NCI-H2196 treated with DMSO at 0.1 percent for 48 hours (cell line): ENCODE results near the gene FAM184A.
"Not testable (repeated sequence)": the region's sequence is repeated elsewhere in the genome, so short reads cannot be mapped to it uniquely, and the experiment has no call there.

ENCODE experiments used
- DNase-seq: peaks from one replicate; lab custom pipeline; 2025; ENCODE audit not compliant: unreplicated experiment; lab: John Stamatoyannopoulos, UW

FAM184A gene

DNA sequence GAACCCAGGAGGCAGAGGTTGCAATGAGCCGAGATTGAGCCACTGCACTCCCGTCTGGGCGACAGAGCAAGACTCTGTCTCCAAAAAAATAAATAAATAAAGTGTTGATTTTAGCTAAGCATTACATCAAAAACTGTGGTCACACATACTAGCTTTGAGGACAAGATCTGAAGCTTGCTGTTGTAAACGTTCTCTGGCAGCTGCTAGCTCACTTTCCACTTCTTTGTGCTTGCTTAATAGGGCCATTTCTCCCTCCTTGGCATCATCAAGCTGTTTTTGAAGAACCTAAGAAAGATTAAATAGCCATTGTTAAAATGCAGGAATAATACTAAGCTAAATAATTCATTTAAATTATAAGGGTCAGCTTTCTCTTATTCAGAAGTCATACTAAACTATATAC, 55.7 kb downstream of the FAM184A start:
- DNase-seq, result no peak

DNA sequence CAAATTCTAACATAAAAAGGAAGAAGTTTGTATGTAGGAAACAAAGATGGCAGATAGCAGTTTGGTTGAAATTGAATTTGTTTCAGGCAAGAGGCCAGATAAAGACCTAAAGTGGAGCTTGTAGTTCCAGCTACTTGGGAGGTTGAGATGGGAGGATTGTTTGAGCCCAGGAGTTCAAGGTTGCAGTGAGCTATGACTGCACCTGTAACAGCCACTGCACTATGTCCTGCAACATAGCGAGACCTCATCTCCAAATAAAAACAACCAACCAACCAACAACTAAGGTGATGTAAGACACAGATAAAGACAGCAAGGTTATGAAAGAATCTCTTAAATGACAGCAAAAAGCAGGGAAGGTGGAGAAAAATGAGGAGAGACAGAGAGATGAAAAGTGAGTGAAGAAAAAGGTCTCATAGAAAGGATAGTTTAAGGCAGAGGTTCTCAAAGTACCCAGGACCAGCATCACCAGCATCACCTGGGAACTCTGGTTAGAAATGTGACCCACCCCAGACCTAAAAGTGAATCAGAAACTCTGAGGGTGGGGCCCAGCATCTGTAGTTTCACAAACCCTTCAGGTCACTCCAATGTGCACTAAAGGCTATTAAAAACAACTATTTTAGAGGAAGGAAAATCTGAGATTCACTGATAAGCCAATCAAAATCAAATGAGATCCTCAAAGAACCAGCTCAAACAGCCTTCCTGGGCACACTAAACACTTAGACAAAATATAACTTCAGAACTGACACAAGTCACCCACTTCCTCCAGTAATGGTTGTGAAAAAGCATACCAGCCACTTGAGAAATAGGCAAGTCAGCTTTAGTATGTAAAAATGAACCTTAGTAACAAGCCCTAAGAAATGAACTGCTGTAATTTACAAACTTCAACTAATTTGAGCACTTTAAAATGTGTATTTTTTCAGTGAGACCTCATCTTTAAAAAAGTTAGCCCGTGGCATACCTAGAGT, 57.6 kb downstream of the FAM184A start:
- DNase-seq, result no peak

DNA sequence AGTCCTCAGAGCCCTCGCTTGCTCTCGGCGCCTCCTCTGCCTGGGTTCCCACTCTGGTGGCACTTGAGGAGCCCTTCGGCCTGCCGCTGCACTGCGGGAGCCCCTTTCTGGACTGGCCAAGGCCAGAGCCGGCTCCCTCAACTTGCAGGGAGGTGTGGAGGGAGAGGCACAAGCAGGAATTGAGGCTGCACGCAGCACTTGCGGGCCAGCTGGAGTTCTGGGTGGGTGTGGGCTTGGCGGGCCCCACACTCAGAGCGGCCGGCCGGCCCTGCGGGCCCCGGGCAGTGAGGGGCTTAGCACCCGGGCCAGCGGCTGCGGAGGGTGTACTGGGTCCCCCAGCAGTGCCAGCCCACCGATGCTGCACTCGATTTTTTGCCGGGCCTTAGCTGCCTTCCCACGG, 63.3 kb downstream of the FAM184A start:
- not testable (repeated sequence) for DNase-seq

DNA sequence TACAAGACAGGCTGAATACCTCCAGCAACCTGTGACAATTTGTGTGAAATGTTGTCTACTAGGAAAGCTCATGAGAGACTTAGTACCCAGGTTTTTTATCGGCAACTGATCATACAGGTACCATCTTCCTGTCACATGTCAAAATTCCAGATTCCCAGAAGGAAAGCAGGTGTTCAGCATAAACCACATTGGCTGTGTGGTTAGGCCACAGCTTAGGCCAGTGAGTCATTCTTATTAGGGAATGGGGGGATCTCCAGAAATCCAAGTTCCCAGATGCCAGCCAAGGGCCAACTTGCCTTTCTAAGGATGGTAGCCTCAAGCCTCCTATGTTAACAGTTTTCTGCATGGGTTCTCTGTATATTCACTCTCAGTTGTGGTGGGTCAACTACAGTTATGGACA, 65.9 kb downstream of the FAM184A start:
- no peak for DNase-seq

DNA sequence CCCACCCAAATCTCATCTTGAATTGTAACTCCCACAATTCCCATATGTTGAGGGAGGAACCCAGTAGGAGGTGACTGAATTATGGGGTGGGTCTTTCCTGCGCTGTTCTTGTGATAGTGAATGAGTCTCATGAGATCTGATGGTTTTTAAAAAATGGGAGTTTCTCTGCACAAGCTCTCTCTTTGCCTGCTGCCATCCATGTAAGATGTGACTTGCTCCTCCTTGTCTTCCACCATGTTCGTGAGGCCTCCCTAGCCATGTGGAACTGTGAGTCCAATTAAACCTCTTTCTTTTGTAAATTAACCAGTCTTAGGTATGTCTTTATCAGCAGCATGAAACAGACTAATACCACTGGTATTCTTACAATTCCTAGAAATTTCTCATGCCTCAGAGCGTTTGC, 69.2 kb downstream of the FAM184A start:
- DNase-seq, result not testable (repeated sequence)

DNA sequence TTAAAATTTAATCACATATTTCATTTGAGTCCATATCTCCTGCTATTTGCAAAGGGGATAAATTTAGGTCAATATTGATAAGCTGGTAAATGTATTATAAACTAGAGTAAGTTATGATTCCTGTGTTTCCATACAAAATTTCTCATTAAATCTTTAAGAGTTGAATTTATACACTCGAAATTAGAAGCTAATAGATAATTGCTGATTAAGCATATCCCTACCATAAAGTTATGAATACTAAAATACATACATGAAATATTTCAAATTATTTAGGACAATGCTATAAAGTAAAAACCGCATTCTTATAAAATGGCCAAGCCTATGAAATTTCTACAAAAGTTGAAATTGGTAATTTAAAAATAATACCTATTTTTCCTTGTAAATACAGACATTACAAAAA, 71.5 kb downstream of the FAM184A start:
- no peak for DNase-seq

DNA sequence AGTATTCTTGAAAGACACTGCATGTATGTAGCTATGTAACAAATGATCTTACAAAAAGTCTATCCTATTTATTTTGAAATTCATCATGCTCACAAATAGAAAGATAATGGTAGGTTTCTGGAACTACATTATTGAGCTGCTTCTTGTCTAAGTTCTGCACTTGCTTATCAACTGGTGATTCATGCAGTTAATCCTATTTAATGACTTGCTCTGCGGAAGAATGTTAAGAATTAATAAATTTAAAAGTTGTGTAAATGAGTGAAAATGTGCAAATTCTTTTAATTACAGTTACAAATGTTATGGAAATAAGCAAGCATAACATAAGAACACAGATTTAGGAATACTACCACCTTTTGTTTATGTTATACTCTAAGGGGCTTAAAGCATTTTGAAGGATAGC, 76.4 kb downstream of the FAM184A start:
- no peak for DNase-seq

DNA sequence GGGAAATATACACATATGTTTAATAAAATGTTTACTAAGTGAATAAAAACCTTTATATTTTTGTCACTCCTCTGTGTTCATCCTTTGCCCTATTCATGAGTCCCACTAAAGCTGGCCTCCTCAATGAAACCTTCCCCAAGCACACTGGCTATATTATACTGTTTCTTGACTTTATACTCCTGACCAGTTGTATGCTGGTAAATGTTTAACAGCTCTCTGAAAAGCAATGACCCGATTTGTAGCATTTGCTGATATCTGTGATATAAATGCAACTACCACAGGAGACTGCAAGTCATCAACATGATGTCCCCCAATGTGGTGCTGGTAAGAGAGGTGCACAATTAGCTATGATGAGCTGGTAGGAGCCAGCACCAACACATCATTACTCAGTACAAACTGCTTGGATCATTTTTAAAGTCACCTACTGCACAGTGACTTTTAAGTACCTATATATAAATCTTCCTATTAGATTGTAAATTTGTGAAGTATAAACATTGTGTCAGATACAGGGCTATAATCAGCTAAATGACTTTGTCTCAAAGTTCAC, 78.9 kb downstream of the FAM184A start:
- DNase-seq, result no peak

DNA sequence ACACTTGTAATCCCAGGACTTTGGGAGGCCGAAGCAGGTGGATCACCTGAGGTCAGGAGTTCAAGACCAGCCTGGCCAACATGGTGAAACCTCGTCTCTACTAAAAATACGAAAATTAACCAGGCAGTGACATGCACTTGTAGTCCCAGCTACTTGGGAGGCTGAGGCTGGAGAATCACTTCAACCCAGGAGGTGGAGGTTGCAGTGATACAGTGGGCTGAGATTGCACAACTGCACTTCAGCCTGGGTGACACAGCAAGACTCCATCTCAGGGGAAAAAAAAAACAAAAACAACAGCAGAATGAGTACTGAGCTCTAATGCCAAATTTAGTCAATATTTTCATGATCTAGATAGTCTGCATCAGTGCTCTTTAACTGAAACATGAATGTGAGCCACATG, 81.0 kb downstream of the FAM184A start:
- DNase-seq, result not testable (repeated sequence)

DNA sequence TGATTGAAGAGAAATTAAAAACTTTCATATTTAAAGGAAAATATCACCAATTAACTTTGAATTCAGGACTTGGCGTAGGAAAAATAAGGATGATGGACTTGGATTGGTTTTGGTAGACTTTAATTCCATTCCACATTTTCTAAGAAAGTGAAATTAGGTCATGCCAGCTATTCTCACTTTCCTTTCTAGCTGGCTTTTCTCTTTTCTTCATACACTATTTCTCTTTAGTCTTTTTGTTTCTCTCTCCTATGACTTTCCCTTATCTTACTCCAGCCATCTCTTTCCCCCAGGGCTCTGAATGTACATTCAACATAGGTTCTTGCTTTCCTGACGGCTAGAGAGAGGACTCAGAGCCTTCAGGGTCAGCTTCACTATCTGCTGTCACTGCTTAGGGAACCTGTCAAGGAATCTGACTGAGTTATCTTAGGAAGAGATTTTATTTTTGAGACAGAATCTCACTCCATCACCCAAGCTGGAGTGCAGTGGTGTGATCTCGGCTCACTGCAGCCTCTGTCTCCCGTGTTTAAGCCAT, 82.1 kb downstream of the FAM184A start:
- DNase-seq, result no peak

DNA sequence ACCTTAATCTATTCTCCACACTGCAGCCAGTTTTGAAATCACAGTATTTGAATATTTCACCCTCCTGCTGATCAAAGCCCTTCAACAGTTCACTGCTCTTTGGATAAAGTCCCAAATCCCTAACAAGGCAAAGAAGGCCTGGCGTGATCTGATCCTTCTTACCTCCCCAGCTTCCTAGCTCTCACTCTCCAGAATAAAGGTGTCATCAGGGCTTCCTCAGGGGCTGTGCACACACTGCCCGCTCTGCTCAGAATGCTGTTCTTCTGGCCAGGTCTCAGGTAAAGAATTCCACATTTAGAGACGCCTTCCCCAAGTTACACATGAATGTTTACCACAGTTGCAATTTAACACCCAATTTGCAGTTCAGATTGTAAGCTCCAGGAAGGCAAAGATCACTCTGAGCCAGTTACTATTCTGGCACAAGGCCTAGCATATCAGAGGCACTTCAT, 84.6 kb downstream of the FAM184A start:
- DNase-seq, result no peak

DNA sequence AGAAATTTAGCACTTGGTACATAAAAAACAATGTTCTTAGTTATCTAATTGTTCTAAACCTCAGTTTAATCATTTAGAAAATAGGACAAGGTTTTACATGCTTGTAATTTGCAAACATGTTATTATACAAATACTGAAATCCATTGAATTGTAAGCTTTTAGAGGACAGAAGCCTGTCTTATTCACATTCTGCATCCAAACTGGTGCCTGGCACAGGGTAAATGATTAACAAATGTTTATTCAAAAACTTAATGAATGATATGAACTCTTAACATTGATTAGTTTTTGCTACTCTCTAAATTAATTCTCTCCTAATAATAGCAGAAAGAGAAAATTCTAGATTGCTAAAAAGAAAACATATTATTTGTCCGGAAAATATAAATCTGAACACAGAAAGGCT, 85.1 kb downstream of the FAM184A start:
- no peak for DNase-seq

DNA sequence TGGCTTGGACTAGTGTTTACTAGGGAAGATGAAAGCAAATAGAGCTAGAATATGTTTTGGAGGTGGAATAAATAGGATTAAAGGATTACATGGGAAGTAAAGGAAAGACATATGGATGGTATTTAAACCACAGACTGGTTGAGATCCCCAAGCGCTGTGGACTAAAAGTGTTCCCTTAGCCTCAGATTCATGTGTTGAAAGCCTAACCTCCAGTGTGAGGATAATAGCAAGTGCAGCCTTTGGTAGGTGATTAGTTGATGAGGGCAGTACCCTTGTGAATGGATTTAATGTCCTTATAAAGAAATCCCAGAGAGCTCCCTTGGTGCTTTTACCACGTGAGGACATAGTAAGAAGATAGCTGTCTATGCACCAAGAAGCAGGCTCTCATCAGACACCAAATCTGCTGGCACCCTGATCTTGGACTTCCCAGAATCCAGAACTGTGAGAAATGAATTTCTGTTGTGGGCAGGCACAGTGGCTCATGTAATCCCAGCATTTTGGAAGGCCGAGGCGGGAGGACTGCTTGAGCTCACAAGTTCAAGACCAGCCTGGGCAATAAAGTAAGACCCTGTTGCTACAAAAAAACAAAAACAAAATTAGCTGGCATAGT, 86.2 kb downstream of the FAM184A start:
- DNase-seq, result no peak

DNA sequence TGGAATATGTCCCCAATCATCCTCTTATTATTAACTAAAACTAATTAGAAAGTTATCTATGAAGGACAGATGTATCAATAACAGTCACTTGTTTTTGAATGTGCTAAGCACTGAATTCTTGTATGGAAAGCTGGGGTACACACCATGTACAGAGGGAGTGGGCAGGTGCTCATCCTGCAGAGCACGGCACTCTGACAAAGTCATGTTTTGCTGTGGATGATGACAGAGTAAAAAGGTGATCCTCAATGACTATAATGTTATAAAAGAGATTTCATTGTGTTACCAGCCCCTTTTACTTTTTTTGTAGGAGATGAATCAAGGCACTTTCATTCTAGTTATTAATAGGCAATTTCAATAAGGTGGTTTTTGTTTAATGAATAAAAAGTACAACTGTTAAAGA, 92.2 kb downstream of the FAM184A start:
- no peak for DNase-seq

DNA sequence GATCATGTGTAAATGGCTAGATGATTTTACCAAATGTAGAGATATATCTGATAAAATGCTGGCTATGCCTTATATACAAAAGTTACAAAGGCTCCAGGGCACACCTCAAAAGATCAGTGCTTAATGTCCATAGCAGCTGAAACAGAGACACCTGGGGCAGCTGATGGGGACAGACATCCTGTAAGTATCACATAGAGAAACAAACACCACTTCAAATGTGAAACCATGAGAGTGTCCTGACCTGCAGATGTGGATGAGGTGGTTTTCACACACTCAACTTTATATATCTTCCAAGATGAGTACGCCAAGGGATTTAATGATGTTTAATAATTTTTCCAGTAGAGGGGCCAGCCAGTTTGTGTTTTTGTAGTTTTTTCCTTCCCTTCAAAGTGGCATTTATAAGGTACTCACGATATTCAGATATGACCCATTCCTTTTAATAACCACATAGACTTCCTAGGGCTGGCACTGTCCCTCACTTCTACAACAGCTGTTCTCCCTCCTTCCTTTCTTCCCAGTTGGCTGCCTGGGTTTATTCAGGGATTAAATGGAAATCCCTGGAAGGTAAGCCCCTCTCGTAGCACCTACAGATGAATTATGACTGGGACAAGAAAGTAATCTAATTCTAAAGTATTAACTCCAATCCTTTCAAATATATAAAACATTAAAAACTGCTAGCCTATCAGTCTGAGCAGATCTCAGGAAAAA, 93.2 kb downstream of the FAM184A start:
- no peak for DNase-seq

DNA sequence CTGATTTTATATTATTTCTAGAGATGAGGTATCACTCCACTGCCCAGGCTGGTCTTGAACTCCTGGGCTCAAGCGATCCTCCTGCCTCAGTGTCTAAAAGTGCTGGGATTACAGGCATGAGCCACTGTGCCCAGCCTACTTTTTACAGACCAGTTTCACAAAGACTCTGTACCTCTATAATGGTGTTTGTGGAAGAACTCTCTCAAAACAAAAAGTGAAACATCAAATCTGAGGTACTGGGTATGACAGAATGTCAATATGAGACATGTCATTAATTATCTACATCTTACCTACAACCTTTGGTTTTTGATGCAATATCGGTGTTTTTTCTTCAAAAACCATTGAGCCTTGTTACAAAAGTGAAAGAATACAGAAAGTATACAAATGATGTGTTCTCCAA, 94.1 kb downstream of the FAM184A start:
- no peak for DNase-seq

DNA sequence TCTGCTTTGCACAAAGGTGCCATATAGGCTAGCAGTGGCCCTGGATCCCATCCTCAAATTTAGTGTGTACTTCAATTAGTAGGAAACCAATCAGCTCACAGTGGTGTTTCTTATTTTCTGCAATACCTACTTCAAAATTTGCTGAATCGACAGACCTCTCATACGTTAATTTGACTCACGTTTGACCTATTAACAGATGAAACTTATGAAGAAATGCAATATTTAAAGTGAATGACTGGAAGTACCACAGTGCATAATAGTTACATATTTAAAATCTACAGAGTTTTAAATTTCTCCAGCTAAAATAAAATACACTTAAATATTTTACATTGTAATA, 95.9 kb downstream of the FAM184A start:
- no peak for DNase-seq

DNA sequence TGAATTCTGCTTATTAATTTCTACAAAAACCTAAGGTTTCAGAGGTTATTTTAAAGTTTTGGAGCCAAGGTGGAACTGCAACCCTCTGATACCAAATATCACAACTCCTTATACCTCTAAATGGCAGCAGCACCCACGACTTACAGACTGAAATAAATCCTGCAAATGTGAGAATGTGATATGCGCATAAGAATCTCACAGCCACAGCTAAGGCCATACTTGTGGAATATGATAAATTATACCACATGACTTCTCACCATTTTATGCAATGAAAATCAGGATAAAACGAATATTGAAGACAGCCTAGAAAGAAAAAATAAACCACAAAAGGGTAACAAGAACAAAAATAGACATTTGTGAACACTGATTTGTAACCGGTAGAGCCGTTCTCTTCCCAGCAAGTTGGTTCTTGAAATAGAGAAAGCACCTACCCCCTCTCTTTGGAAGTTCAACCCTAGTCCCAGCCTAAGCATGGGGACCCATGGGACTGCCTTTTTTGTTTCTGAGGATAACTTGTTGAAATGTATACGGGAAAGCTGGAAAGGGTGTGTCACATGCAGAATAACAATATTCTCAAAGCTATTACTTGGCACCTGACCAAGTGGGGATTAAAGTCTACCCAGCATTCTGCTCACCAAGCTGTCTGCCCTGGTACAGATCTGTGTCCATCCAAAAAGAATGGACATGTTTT, 96.4 kb downstream of the FAM184A start:
- DNase-seq, result no peak

DNA sequence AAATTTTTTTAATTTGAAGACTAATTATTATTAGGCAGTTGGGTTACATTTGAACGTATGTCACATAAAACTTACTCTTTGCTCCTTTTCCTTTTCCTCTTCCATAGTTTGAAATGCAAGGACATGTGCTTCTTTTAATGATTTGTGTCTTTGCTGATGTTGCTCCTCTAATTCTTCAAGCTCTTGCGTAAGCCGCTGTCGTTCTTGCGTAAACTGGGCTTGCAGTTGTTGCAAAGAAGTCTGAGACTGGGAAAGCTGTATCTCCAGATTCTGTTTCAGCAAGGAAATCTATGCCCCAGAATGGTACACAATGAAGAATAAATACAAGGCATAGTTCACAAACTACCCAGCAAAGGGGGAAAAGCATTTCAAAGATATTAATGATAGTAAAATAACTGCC, 98.4 kb downstream of the FAM184A start:
- no peak for DNase-seq

DNA sequence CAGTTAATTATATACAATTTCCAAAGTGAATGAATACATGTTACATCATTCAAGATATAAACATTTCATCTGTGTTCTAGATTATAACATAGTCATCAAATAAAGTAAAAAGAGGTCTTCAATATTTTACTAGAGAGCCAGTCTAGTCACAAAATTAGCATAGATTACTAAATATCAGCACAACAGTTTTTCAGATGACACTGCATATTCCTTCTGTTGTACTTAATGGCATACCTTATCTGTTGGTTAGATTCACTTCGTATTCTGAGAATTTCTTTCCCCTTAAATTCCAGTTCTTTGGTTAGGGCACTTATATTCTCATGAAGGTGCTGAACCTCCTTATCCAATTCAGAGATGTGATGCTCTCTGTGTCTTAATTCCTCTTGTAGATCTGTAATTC, 103.7 kb downstream of the FAM184A start:
- no peak for DNase-seq

DNA sequence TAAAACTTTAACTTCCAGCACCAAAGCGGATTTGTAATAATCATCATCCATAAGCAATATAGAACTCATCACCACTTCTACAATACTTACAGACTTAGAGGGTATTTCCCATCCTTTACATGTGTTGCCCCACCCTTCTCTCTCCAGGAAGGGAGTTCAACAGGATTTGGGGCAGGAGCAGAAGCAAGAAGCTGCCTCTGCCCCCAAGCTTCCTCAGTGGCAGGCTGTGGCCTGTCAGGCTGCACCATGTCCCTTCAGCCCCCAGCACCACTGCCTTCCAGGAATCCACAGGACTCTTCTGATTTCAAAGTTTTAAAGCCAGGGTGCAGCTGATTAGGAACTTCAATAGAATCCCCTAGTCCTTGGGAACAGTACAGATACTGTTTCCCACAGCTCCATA, 106.8 kb downstream of the FAM184A start:
- no peak for DNase-seq
